ENCODE measurements around the gene FBXL7.

The FBXL7 gene

GRCh38 chr5:15794052-15794985 lies 294.3 kb downstream of the FBXL7 start:
- no peak for TF ChIP-seq CTCF (IDR thresholded peaks at IDR 0.05; ENCODE audit: insufficient read depth, low read depth, low read length, missing control alignments)

GRCh38 chr5:15796096-15796495 lies 296.1 kb downstream of the FBXL7 start:
- no peak for DNase-seq (ENCODE audit: low read depth)
- H3K4me3 ChIP-seq (ENCODE audit: low read depth, low read length) = no peak overlapping the region
- no peak for TF ChIP-seq CTCF (IDR thresholded peaks at IDR 0.05; ENCODE audit: insufficient read depth, low read depth, low read length, missing control alignments)

More at GRCh38 chr5:15794052-15794985, 294.3 kb downstream of the FBXL7 start:
- DNase-seq (ENCODE audit: low read depth) = no peak
- no peak overlapping the region for H3K4me3 ChIP-seq (ENCODE audit: low read depth, low read length)

GRCh38 chr5:15796557-15796956 lies 296.6 kb downstream of the FBXL7 start:
- DNase-seq (ENCODE audit: low read depth) = no peak
- H3K4me3 ChIP-seq (ENCODE audit: low read depth, low read length) = no peak overlapping the region
- TF ChIP-seq CTCF (IDR thresholded peaks at IDR 0.05; ENCODE audit: insufficient read depth, low read depth, low read length, missing control alignments) = no peak

GRCh38 chr5:15797116-15797515 lies 297.1 kb downstream of the FBXL7 start:
- TF ChIP-seq CTCF (IDR thresholded peaks at IDR 0.05; ENCODE audit: insufficient read depth, low read depth, low read length, missing control alignments) = no peak
- no peak overlapping the region for H3K4me3 ChIP-seq (ENCODE audit: low read depth, low read length)
- no peak for DNase-seq (ENCODE audit: low read depth)

GRCh38 chr5:15798006-15798405 lies 298.0 kb downstream of the FBXL7 start:
- TF ChIP-seq CTCF (IDR thresholded peaks at IDR 0.05; ENCODE audit: insufficient read depth, low read depth, low read length, missing control alignments) = no peak
- DNase-seq (ENCODE audit: low read depth) = no peak
- H3K4me3 ChIP-seq (ENCODE audit: low read depth, low read length) = no peak overlapping the region

- no peak overlapping the region for H3K4me3 ChIP-seq (ENCODE audit: low read depth, low read length)
Measured at GRCh38 chr5:15799014-15799413, 299.0 kb downstream of the FBXL7 start.

More at GRCh38 chr5:15799014-15799413, 299.0 kb downstream of the FBXL7 start:
- no peak for TF ChIP-seq CTCF (IDR thresholded peaks at IDR 0.05; ENCODE audit: insufficient read depth, low read depth, low read length, missing control alignments)
- DNase-seq (ENCODE audit: low read depth) = no peak

All from GM12865 (cell line).